Activated T-helper 1 cell treated with anti-CD3 and anti-CD28 coated beads, Interleukin-12 subunit alpha, Interleukin-12 subunit beta, Interleukin-2, Interleukin-4 antibody, amounts not matched to agents 30 ng/mL and 10 ng/mL and 1 ng/mL, durations not matched to agents 14 hours and 24 hours and 36 hours (primary cell): Measurements from ENCODE around the gene TMEM91. TPM values are rescaled to one million over a fixed set of nuclear protein-coding genes. Genes with fewer than 3 reads are reported as not detected.

ENCODE experiments used
- DNase-seq: peaks from one replicate; pipeline ENCODE4 v3.0.0; 2021; ENCODE audit warnings: low spot score
- H3K27ac Mint-ChIP-seq: one replicate; pipeline ENCODE4 v1.8.0; 2021; ENCODE audit warnings: mild to moderate bottlenecking, mixed read lengths
- H3K27me3 Mint-ChIP-seq: one replicate; pipeline ENCODE4 v1.8.0; 2022; ENCODE audit warnings: mild to moderate bottlenecking, moderate library complexity, mixed read lengths; ENCODE audit not compliant: insufficient read depth
- H3K36me3 Mint-ChIP-seq: one replicate; pipeline ENCODE4 v1.8.0; 2021; ENCODE audit warnings: low read depth, mixed read lengths
- H3K4me1 Mint-ChIP-seq: one replicate; pipeline ENCODE4 v1.8.0; 2021; ENCODE audit warnings: low read depth, mixed read lengths
- H3K4me3 Mint-ChIP-seq: one replicate; pipeline ENCODE4 v1.8.0; 2021; ENCODE audit warnings: mild to moderate bottlenecking, moderate library complexity, mixed read lengths
- H3K9me3 Mint-ChIP-seq: one replicate; pipeline ENCODE4 v1.8.0; 2021; ENCODE audit warnings: mixed read lengths
- intact Hi-C: fragments of 100-400 bp; cut with micrococcal nuclease; formaldehyde crosslinking; loops from one replicate; pipeline ENCODE4 v1.15.1; 2024
- total RNA-seq: library from RNA; stranded (reverse); gene quantifications from 2 replicates; pipeline ENCODE4 v1.2.3, GENCODE V29; 2022

Gene TMEM91
- total RNA-seq, 1 donor from 2014 or later: 2.9 TPM

GRCh38 chr19:41411100-41411967, 35.0 kb downstream of the TMEM91 start:
- no peaks in the 10 kb centered on the region for H3K4me1 Mint-ChIP-seq
- no peaks in the 10 kb centered on the region for H3K27me3 Mint-ChIP-seq
- no peak overlapping the region for H3K4me3 Mint-ChIP-seq
- peaks cover 13% of the 10 kb centered on the region for H3K36me3 Mint-ChIP-seq
- no peak for DNase-seq
- intact Hi-C loops: no loop called here
- no peak overlapping the region for H3K27ac Mint-ChIP-seq
- H3K9me3 Mint-ChIP-seq: no peaks in the 10 kb centered on the region

DNA sequence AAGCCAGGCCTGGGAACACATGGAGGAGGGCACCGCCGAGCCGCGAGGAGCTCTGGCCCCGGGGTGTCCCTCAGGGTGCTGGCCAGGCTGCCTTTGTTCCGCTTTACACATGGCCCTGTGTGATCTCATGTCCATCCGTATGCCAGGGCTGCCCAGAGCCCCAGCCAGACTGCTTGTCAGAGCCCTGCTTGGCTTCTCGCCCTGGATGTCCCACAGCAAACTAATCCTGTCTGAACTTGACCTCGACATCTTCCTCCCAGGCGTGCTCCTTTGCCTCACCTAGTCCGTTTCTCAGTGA, 35.6 kb downstream of the TMEM91 start:
- Mint-ChIP-seq H3K27ac (no peak overlapping the region), H3K36me3 (peaks cover 13% of the 10 kb centered on the region), H3K9me3 (no peaks in the 10 kb centered on the region), H3K4me1 (no peaks in the 10 kb centered on the region), H3K4me3 (no peak overlapping the region), H3K27me3 (no peaks in the 10 kb centered on the region)
- DNase-seq: no peak
- intact Hi-C loops: no loop called here

DNA sequence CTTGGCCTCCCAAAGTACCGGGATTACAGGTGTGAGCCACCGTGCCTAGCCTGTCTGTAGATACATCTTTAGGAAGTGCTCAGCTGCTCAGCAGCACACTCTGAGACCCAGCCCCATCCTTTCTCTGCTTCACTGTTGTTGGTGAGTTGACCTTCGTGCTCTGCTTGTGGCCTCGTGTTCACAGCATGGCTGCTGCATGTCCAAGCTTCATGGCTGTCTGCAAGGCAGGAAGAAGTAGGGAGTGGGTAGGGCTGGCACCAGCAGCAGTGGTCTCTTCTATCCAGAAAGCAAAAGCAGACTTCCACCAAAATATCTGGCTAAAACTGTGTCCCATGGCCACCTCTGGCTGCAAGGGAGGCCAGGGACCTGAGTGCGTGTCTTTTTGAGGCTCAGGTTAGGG, 36.6 kb downstream of the TMEM91 start:
- Mint-ChIP-seq H3K4me3 (no peak overlapping the region), H3K27me3 (no peaks in the 10 kb centered on the region), H3K9me3 (no peaks in the 10 kb centered on the region), H3K36me3 (peaks cover 16% of the 10 kb centered on the region), H3K4me1 (no peaks in the 10 kb centered on the region), H3K27ac (no peak overlapping the region)
- intact Hi-C loops: no loop called here
- no peak for DNase-seq

DNA sequence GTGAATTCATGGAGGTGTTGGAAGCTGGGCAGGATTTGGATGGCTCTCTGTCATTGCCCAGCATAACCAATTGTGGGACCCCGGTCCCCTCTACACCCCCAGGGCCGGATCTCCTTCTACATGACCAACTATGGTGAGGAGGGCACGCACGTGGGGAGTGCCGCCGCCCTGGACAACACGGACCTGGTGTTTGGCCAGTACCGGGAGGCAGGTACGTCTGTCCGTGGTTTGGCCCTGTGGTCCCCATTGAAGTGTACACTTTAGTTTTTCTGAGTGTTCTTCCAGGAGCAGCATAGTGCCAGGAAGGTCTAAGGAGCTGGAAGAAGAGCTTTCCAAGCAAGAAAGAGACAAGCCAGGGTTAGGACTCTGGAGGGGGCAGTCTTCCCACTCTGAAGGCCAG, 37.6 kb downstream of the TMEM91 start:
- H3K36me3 Mint-ChIP-seq: peaks cover 21% of the 10 kb centered on the region
- H3K4me3 Mint-ChIP-seq: no peak overlapping the region
- DNase-seq: no peak
- no peaks in the 10 kb centered on the region for H3K4me1 Mint-ChIP-seq
- intact Hi-C loops: no loop called here
- no peaks in the 10 kb centered on the region for H3K27me3 Mint-ChIP-seq
- H3K9me3 Mint-ChIP-seq: no peaks in the 10 kb centered on the region
- H3K27ac Mint-ChIP-seq: no peak overlapping the region

DNA sequence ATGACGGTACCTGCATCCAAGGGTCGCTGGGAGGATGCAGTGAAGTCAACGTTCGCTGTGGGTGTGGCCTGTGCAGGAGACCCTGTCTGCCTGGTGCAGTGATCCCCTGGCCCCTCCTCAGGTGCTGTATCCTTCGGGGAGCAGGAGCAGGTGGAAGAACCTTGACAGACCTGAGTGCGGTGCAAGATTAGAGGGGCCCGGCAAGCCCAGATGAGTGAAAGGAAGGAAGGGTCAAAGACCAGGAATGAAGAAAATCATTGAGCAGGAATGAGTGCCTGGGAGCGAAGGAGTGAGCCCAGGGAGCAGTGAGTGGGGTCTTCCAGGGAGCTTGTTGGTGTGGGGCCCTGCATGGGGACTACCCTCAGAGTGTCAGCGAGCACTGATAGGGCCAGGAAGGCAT, 38.1 kb downstream of the TMEM91 start:
- Mint-ChIP-seq H3K36me3 (peaks cover 24% of the 10 kb centered on the region), H3K4me1 (no peaks in the 10 kb centered on the region), H3K4me3 (no peak overlapping the region)

DNA sequence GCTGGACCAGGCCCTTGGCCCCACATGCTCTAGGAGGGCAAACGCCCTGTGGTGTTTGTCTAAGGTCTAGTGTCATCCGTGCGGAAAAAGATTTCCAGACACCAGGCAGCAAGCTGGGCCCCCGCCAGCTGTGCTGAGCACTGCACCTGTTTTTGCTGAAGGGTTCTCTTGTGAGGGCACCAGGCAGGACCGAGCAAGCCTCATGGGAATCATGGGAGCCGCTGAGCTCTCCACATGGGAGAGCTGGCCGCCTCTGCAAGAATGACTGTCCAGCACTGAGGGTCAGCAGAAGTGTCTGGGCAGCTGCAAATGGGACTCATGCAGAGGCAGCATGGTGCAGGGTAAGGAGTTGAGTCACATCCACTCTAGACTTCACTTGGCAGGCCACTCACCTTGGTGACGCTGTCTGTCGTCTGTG, 38.8 kb downstream of the TMEM91 start:
- Mint-ChIP-seq H3K36me3 (peaks cover 24% of the 10 kb centered on the region), H3K4me3 (no peak overlapping the region), H3K27me3 (no peaks in the 10 kb centered on the region), H3K9me3 (no peaks in the 10 kb centered on the region), H3K27ac (no peak overlapping the region), H3K4me1 (no peaks in the 10 kb centered on the region)
- DNase-seq: no peak
- intact Hi-C loops: no loop called here

More for the DNA sequence above, 38.1 kb downstream of the TMEM91 start:
- DNase-seq: no peak
- no peaks in the 10 kb centered on the region for H3K27me3 Mint-ChIP-seq
- H3K9me3 Mint-ChIP-seq: no peaks in the 10 kb centered on the region
- H3K27ac Mint-ChIP-seq: no peak overlapping the region
- intact Hi-C loops: no loop called here

- Mint-ChIP-seq H3K36me3 (peaks cover 28% of the 10 kb centered on the region), H3K27me3 (no peaks in the 10 kb centered on the region), H3K9me3 (no peaks in the 10 kb centered on the region), H3K4me3 (no peak overlapping the region), H3K4me1 (no peaks in the 10 kb centered on the region), H3K27ac (no peak overlapping the region)
- intact Hi-C loops: no loop called here
- no peak for DNase-seq
Observed at GRCh38 chr19:41416194-41416674, 39.9 kb downstream of the TMEM91 start.

GRCh38 chr19:41420101-41420880, 44.0 kb downstream of the TMEM91 start:
- no peak overlapping the region for H3K27ac Mint-ChIP-seq
- no peak overlapping the region for H3K4me3 Mint-ChIP-seq
- intact Hi-C loops: no loop called here

DNA sequence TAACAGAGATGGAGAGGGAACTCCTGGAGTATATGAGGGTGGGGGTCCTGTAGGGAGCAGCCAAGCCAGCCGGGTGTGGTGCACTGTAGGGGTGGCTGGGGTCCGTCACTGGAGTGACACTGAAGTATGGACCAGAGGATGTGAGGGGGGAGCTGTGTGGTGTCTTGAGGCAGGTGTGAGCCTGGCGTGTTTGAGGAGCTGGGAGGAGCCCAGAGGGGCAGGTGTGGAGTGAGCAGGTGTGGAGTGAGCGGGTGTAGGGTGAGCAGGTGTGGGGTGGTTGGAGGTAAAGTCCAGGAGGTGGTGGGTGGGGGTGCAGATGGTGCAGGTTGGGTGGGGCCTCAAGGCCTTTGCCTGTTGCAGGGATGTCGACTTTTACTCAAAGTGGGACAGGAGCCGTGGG, 45.0 kb downstream of the TMEM91 start:
- no peak overlapping the region for H3K4me3 Mint-ChIP-seq
- no peaks in the 10 kb centered on the region for H3K27me3 Mint-ChIP-seq
- no peaks in the 10 kb centered on the region for H3K4me1 Mint-ChIP-seq
- peaks cover 26% of the 10 kb centered on the region for H3K36me3 Mint-ChIP-seq
- intact Hi-C loops: no loop called here
- DNase-seq: no peak
- H3K27ac Mint-ChIP-seq: no peak overlapping the region
- H3K9me3 Mint-ChIP-seq: no peaks in the 10 kb centered on the region

More at GRCh38 chr19:41420101-41420880, 44.0 kb downstream of the TMEM91 start:
- DNase-seq: no peak
- no peaks in the 10 kb centered on the region for H3K9me3 Mint-ChIP-seq
- H3K4me1 Mint-ChIP-seq: no peaks in the 10 kb centered on the region
- H3K36me3 Mint-ChIP-seq: peaks cover 24% of the 10 kb centered on the region
- no peaks in the 10 kb centered on the region for H3K27me3 Mint-ChIP-seq

DNA sequence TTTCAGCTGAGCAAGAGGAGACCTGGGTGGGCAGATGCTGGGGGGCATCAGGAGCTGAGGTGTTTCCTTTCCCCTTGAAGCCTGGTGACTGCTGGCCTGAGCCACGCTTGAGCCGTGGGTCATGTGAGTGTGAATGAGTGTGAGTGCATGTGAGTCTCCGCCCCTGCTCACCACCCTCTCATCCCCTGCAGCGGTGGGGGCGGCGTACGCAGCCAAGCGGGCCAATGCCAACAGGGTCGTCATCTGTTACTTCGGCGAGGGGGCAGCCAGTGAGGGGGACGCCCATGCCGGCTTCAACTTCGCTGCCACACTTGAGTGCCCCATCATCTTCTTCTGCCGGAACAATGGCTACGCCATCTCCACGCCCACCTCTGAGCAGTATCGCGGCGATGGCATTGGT, 45.6 kb downstream of the TMEM91 start:
- no peaks in the 10 kb centered on the region for H3K4me1 Mint-ChIP-seq
- no peak overlapping the region for H3K4me3 Mint-ChIP-seq
- intact Hi-C loops: no loop called here
- H3K36me3 Mint-ChIP-seq: peaks cover 26% of the 10 kb centered on the region
- H3K9me3 Mint-ChIP-seq: no peaks in the 10 kb centered on the region
- H3K27me3 Mint-ChIP-seq: no peaks in the 10 kb centered on the region
- DNase-seq: no peak
- H3K27ac Mint-ChIP-seq: no peak overlapping the region

- peaks cover 23% of the 10 kb centered on the region for H3K36me3 Mint-ChIP-seq
- intact Hi-C loops: no loop called here
- H3K4me1 Mint-ChIP-seq: no peaks in the 10 kb centered on the region
Observed at GRCh38 chr19:41422456-41422855, 46.1 kb downstream of the TMEM91 start.

DNA sequence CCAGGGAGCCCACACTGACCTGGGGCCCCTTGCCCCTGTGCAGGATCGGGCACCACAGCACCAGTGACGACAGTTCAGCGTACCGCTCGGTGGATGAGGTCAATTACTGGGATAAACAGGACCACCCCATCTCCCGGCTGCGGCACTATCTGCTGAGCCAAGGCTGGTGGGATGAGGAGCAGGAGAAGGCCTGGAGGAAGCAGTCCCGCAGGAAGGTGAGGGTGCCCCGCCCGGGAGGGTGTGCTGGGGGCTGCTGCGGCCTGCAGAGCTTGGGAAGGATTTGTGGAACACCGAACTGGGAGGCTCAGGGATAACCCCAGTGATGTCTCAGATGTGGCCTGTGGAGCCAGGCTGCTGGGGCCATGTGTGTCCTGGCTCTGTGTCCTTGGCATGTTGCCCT, 46.6 kb downstream of the TMEM91 start:
- H3K4me3 Mint-ChIP-seq: no peak overlapping the region
- no peaks in the 10 kb centered on the region for H3K27me3 Mint-ChIP-seq
- H3K9me3 Mint-ChIP-seq: no peaks in the 10 kb centered on the region
- no peak for DNase-seq
- peaks cover 5% of the 10 kb centered on the region for H3K4me1 Mint-ChIP-seq
- intact Hi-C loops: no loop called here
- peaks cover 23% of the 10 kb centered on the region for H3K36me3 Mint-ChIP-seq
- H3K27ac Mint-ChIP-seq: no peak overlapping the region

More at GRCh38 chr19:41422456-41422855, 46.1 kb downstream of the TMEM91 start:
- Mint-ChIP-seq H3K9me3 (no peaks in the 10 kb centered on the region), H3K4me3 (no peak overlapping the region), H3K27me3 (no peaks in the 10 kb centered on the region), H3K27ac (no peak overlapping the region)
- DNase-seq: no peak
